HepG2 (cell line): ENCODE data around the gene SPATS2. TPM values are rescaled to one million over a fixed set of nuclear protein-coding genes. Genes with fewer than 3 reads are reported as not detected.
A peak's percentile ranks its signal among the peaks of the same experiment; 100 is the strongest.

ENCODE experiments used
- ATAC-seq: fragments of 200-7000 bp; cut with Tn5 transposase; 3 replicates; pipeline ENCODE4 v1.9.1; 2020; ENCODE audit warnings: mild to moderate bottlenecking, moderate library complexity
- BruUV-seq: library from RNA; stranded (reverse); fragments of 400-500 nt; replicated peaks from 2 replicates; lab custom pipeline; 2021; lab: Mats Ljungman, UMichigan
- CTCF ChIA-PET: fragments of 300-600 bp; formaldehyde crosslinking; extraction: SDS; loops from one replicate; lab custom pipeline; 2021; ENCODE audit warnings: low total read pairs, inconsistent platforms, low intra/inter-chr PET ratio; lab: Yijun Ruan, JAX
- POLR2A ChIA-PET: fragments of 350-600 bp; sonication (Branson Sonifier 250); formaldehyde crosslinking; loops from one replicate; lab custom pipeline; 2020; ENCODE audit warnings: antibody characterized with exemption, inconsistent platforms; lab: Yijun Ruan, JAX
- DNase-seq: peaks from one replicate; pipeline ENCODE4 v3.0.0-alpha.2; 2015; ENCODE audit warnings: low spot score
- FAIRE-seq: peaks from 3 replicates; lab custom pipeline; 2011; peaks lifted over from hg19 to GRCh38; lab: Jason Lieb, UNC
- H2AFZ ChIP-seq: one replicate; pipeline ENCODE4 v1.6.1; 2011; ENCODE audit warnings: low read length, inconsistent platforms
- H3K27ac ChIP-seq: fragments of 300-600 bp; 3 replicates; pipeline ENCODE4 v1.8.0; 2011; ENCODE audit warnings: mixed run types, mild to moderate bottlenecking, mixed read lengths, low read length, inconsistent platforms; ENCODE audit not compliant: insufficient read depth; ENCODE audit errors: extremely low read length
- H3K27me3 ChIP-seq, 2 experiments: fragments of 200-600 bp in 1 of 2; 2 replicates in 1 of 2; 3 replicates in 1 of 2; pipeline versions ENCODE4 v1.6.0 to v1.8.0; 2011; ENCODE audit warnings: low read length in 2 of 2, mild to moderate bottlenecking in 2 of 2, moderate library complexity in 2 of 2, inconsistent platforms in 1 of 2; ENCODE audit not compliant: insufficient read depth in 2 of 2, control insufficient read depth in 1 of 2
- H3K36me3 ChIP-seq, 2 experiments: fragments of 200-600 bp in 1 of 2; replicated peaks in 1 of 2; 2 replicates in 1 of 2; 3 replicates in 1 of 2; pipeline versions ENCODE4 v1.5.1 to v1.8.0; 2011; ENCODE audit warnings: low read length in 2 of 2, inconsistent platforms in 1 of 2; ENCODE audit not compliant: insufficient read depth in 2 of 2, control insufficient read depth in 1 of 2
- H3K4me1 ChIP-seq: 2 replicates; pipeline ENCODE4 v1.5.1; 2012; ENCODE audit warnings: low read length, inconsistent platforms; ENCODE audit not compliant: insufficient read depth
- H3K4me2 ChIP-seq: 2 replicates; pipeline ENCODE4 v1.6.0; 2011; ENCODE audit warnings: low read depth, low read length, inconsistent platforms
- H3K4me3 ChIP-seq, 3 experiments: fragments of 200-600 bp in 1 of 3; sonication (generic), shearing (Covaris generic) in 1 of 3; replicated peaks in 1 of 3; 2 replicates each; pipeline ENCODE4 v1.5.1; 2011 to 2016; ENCODE audit warnings: low read length in 3 of 3, inconsistent platforms in 2 of 3, low read depth in 2 of 3, mild to moderate bottlenecking in 2 of 3, control low read depth in 1 of 3, mixed read lengths in 1 of 3; ENCODE audit not compliant: insufficient read depth in 1 of 3
- H3K79me2 ChIP-seq: one replicate; pipeline ENCODE4 v1.6.1; 2011; ENCODE audit warnings: low read length, inconsistent platforms; ENCODE audit not compliant: insufficient read depth
- H3K9ac ChIP-seq: 2 replicates; pipeline ENCODE4 v1.6.0; 2011; ENCODE audit warnings: mild to moderate bottlenecking, low read depth, low read length, inconsistent platforms; ENCODE audit not compliant: insufficient read depth
- H3K9me3 ChIP-seq: 2 replicates; pipeline ENCODE4 v1.5.1; 2012; ENCODE audit warnings: mild to moderate bottlenecking, low read length
- H4K20me1 ChIP-seq: 2 replicates; pipeline ENCODE4 v1.6.0; 2011; ENCODE audit warnings: inconsistent platforms, mild to moderate bottlenecking, low read length, moderate library complexity; ENCODE audit not compliant: insufficient read depth
- HNRNPLL ChIP-seq: fragments of 200-400 bp; formaldehyde crosslinking; IDR thresholded peaks from 2 replicates; pipeline ENCODE4 v1.6.1; 2017; ENCODE audit warnings: mild to moderate bottlenecking, low read depth, low read length; ENCODE audit not compliant: poor library complexity, severe bottlenecking
- NR1H2 ChIP-seq: sonication (generic); formaldehyde crosslinking; IDR thresholded peaks from 2 replicates; pipeline ENCODE4 v1.8.1; 2022; ENCODE audit warnings: low read depth, missing genetic modification reagents, borderline replicate concordance
- NR2F6 ChIP-seq, 2 experiments: IDR thresholded peaks; 2 replicates each; pipeline ENCODE4 v1.6.1; 2016; ENCODE audit warnings: antibody characterized with exemption in 1 of 2, mild to moderate bottlenecking in 1 of 2
- RARA ChIP-seq: IDR thresholded peaks from 2 replicates; pipeline ENCODE4 v1.6.1; 2016; ENCODE audit warnings: missing genetic modification reagents, missing compliant biosample characterization
- SMAD9 ChIP-seq: sonication (generic); formaldehyde crosslinking; IDR thresholded peaks from 2 replicates; pipeline ENCODE4 v1.5.1; 2020; ENCODE audit warnings: mild to moderate bottlenecking, missing genetic modification reagents
- ZNF225 ChIP-seq: sonication (generic); formaldehyde crosslinking; IDR thresholded peaks from 2 replicates; pipeline ENCODE4 v1.4.0; 2020; ENCODE audit warnings: mild to moderate bottlenecking, missing genetic modification reagents
- ZNF441 ChIP-seq: sonication (generic); formaldehyde crosslinking; IDR thresholded peaks from 2 replicates; pipeline ENCODE4 v1.7.0; 2021; ENCODE audit warnings: missing genetic modification reagents, borderline replicate concordance
- WGBS: methylation state at CpG from one replicate; pipeline ENCODE4 v1.1.6; 2017; ENCODE audit warnings: low lambda C conversion rate; 5-methylcytosine and 5-hydroxymethylcytosine counted together
- in situ Hi-C: cut with HindIII; loops from 2 replicates; pipeline ENCODE4 v1.10.0; 2017; ENCODE audit warnings: low pct_unique_long_range_greater_than_20kb; ENCODE audit not compliant: extremely low pct_ligation_motif_present
- intact Hi-C: fragments of 100-400 bp; cut with micrococcal nuclease; formaldehyde crosslinking; loops from one replicate; pipeline ENCODE4 v1.10.0; 2022; ENCODE audit not compliant: unreplicated experiment
- polyA plus RNA-seq, 8 experiments: library from polyadenylated mRNA; depleted of rRNA in 3 of 8; stranded (reverse) in 7 of 8; unstranded in 1 of 8; fragments of >200 nt; fragmentation: Illumina TruSeq in 4 of 8; extraction: Trizol in 4 of 8; gene quantifications; 2 replicates each; pipeline versions ENCODE4 v1.2.1 to v1.2.3, GENCODE V29; 2011 to 2016; ENCODE audit warnings: low read depth in 4 of 8, missing spikeins in 1 of 8, mixed read lengths in 1 of 8; ENCODE audit not compliant: insufficient read depth in 1 of 8
- total RNA-seq, 5 experiments: library from RNA; depleted of rRNA; stranded (reverse); fragments of >200 nt; fragmentation: Illumina TruSeq; extraction: Trizol; gene quantifications; 2 replicates each; pipeline ENCODE4 v1.2.3, GENCODE V29; 2016; ENCODE audit warnings: low read depth in 1 of 5
- TF ChIP-seq, protein P1 (sequence below): IDR thresholded peaks from 2 replicates; pipeline ENCODE4 v1.6.1; 2016; ENCODE audit warnings: control low read depth
- TF ChIP-seq, protein P2 (sequence below): sonication (generic); formaldehyde crosslinking; IDR thresholded peaks from 2 replicates; pipeline ENCODE4 v1.5.1; 2020; ENCODE audit warnings: mild to moderate bottlenecking, missing genetic modification reagents, moderate library complexity

SPATS2 gene
- total and polyA plus RNA-seq, 2 of the 13 experiments (the other 11 are each of a cell fraction or from before 2014, with no cell fraction given), result 19.3 to 28.1 TPM

DNA sequence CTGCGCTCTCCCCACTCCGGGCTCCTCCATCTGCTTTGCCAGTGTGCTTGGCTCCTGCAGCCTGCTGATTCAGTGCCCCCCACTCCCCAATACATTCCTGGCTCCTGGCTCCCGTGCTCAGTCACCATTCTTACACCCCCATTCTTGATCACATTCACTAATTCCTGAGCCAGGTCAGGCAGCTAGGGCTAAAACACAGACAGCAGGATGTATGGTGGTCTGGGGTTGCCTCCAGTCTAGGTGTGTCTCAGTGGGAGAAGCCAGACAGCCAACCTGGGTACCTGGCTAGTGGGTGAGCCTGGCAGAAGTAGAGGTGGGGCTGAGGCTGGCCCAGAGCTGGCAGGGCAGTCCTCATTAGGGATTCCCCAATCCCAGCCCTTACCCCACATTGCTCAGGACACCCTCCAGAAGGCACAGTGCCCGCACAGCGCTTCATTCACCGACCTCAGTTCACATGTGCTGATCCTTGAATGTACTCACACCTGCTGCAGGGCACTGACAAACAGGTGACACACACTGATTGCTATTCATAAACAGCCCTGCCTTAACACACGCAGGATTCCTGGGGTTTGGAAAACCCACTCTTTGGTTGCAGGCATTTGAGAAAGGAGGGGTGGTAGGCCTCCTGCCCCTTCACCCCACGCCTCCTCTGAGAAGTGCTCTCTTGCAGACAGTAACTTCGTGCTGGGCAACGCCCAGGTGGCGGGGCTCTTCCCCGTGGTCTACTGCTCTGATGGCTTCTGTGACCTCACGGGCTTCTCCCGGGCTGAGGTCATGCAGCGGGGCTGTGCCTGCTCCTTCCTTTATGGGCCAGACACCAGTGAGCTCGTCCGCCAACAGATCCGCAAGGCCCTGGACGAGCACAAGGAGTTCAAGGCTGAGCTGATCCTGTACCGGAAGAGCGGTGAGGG is 173.2 kb downstream of the SPATS2 start:
- ChIA-PET CTCF (no interaction called here), POLR2A (no interaction called here)
- Histone ChIP-seq H3K4me3 (peak overlapping the region in 1 of 3 experiments; percentile 31; a peak in 2 of 6 replicates), H3K27ac (no peak overlapping the region), H4K20me1 (no peaks in the 10 kb centered on the region), H2AFZ (no peak overlapping the region), H3K79me2 (no peaks in the 10 kb centered on the region), H3K27me3 (peaks cover 11 to 55% of the 10 kb centered on the region in 2 experiments), H3K36me3 (no peaks in the 10 kb centered on the region), H3K4me2 (peak overlapping the region; percentile 35; the same call in 1 of the 2 replicates), H3K9me3 (no peaks in the 10 kb centered on the region), H3K4me1 (peaks cover 77% of the 10 kb centered on the region), H3K9ac (no peak overlapping the region)
- 33% methylated on average over 7 of the region's 21 CpGs for WGBS
- ATAC-seq (peak; percentile 4; the same call in 2 of the 3 replicates), DNase-seq (no peak), FAIRE-seq (no peak)
- in situ Hi-C loops (no loop called here), intact Hi-C loops (no loop called here)
- TF ChIP-seq ZNF225 (peak; percentile 48; the same call in 1 of the 2 replicates), RARA (CRISPR knock-in tag) (peak; percentile 38; the same call in 1 of the 2 replicates), NR2F6 (IDR thresholded peaks at IDR 0.05) (no peak), NR2F6 (CRISPR knock-in tag; IDR thresholded peaks at IDR 0.05) (peak; percentile 24; the same call in 1 of the 2 replicates), ZNF441 (CRISPR knock-in tag) (no peak), SMAD9 (CRISPR knock-in tag) (no peak), NR1H2 (CRISPR knock-in tag) (no peak), HNRNPLL (no peak)
- TF ChIP-seq, protein P1, sequence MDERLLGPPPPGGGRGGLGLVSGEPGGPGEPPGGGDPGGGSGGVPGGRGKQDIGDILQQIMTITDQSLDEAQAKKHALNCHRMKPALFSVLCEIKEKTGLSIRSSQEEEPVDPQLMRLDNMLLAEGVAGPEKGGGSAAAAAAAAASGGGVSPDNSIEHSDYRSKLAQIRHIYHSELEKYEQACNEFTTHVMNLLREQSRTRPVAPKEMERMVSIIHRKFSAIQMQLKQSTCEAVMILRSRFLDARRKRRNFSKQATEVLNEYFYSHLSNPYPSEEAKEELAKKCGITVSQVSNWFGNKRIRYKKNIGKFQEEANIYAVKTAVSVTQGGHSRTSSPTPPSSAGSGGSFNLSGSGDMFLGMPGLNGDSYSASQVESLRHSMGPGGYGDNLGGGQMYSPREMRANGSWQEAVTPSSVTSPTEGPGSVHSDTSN (CRISPR knock-in tag), result no peak
- TF ChIP-seq, protein P2, sequence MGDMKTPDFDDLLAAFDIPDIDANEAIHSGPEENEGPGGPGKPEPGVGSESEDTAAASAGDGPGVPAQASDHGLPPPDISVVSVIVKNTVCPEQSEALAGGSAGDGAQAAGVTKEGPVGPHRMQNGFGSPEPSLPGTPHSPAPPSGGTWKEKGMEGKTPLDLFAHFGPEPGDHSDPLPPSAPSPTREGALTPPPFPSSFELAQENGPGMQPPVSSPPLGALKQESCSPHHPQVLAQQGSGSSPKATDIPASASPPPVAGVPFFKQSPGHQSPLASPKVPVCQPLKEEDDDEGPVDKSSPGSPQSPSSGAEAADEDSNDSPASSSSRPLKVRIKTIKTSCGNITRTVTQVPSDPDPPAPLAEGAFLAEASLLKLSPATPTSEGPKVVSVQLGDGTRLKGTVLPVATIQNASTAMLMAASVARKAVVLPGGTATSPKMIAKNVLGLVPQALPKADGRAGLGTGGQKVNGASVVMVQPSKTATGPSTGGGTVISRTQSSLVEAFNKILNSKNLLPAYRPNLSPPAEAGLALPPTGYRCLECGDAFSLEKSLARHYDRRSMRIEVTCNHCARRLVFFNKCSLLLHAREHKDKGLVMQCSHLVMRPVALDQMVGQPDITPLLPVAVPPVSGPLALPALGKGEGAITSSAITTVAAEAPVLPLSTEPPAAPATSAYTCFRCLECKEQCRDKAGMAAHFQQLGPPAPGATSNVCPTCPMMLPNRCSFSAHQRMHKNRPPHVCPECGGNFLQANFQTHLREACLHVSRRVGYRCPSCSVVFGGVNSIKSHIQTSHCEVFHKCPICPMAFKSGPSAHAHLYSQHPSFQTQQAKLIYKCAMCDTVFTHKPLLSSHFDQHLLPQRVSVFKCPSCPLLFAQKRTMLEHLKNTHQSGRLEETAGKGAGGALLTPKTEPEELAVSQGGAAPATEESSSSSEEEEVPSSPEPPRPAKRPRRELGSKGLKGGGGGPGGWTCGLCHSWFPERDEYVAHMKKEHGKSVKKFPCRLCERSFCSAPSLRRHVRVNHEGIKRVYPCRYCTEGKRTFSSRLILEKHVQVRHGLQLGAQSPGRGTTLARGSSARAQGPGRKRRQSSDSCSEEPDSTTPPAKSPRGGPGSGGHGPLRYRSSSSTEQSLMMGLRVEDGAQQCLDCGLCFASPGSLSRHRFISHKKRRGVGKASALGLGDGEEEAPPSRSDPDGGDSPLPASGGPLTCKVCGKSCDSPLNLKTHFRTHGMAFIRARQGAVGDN (CRISPR knock-in tag), result peak; percentile 38
- no TSS peak for BruUV-seq
